Coronary artery (tissue), 2 donors: ENCODE measurements around the gene LAT.
"Not testable (repeated sequence)": the region's sequence is repeated elsewhere in the genome, so short reads cannot be mapped to it uniquely, and the experiment has no call there.

Experiments
- DNase-seq: peaks from one replicate; pipeline ENCODE4 v3.0.0-alpha.2; 2017; ENCODE audit warnings: low spot score
- H3K27ac ChIP-seq, 2 donors: fragments of 200-600 bp; sonication (generic); one replicate each; pipeline ENCODE4 v1.5.1; 2016 to 2019
- H3K4me3 ChIP-seq: fragments of 200-600 bp; sonication (generic); 2 replicates; pipeline ENCODE4 v1.5.1; 2016; ENCODE audit warnings: mild to moderate bottlenecking, moderate library complexity
- CTCF ChIP-seq: fragments of 200-600 bp; sonication (generic); IDR thresholded peaks from one replicate; pipeline ENCODE4 v1.5.1; 2019; ENCODE audit warnings: antibody characterized with exemption

Gene LAT

GRCh38 chr16:28998837-28999236 lies 14.0 kb downstream of the LAT start:
- Histone ChIP-seq H3K4me3 (no peak overlapping the region), H3K27ac (no peak overlapping the region)
- TF ChIP-seq CTCF: no peak
- no peak for DNase-seq

GRCh38 chr16:28999577-28999976 lies 14.7 kb downstream of the LAT start:
- no peak for TF ChIP-seq CTCF
- H3K4me3 ChIP-seq: no peak overlapping the region
- H3K27ac ChIP-seq: no peak overlapping the region
- DNase-seq: no peak

GRCh38 chr16:29000019-29000418 lies 15.2 kb downstream of the LAT start:
- Histone ChIP-seq H3K4me3 (no peak overlapping the region), H3K27ac (no peak overlapping the region)
- no peak for TF ChIP-seq CTCF
- no peak for DNase-seq

GRCh38 chr16:29004496-29005139 lies 19.8 kb downstream of the LAT start:
- DNase-seq, H3K27ac ChIP-seq, H3K4me3 ChIP-seq: not testable (repeated sequence)

- H3K27ac ChIP-seq: no peak overlapping the region
- no peak for TF ChIP-seq CTCF
- no peak for DNase-seq
- no peak overlapping the region for H3K4me3 ChIP-seq
Measured at GRCh38 chr16:29007730-29008593, 23.1 kb downstream of the LAT start.

- Histone ChIP-seq H3K4me3 (no peak overlapping the region), H3K27ac (no peak overlapping the region)
- no peak for TF ChIP-seq CTCF
- DNase-seq: no peak
Measured at GRCh38 chr16:29009050-29009837, 24.4 kb downstream of the LAT start.

GRCh38 chr16:29009838-29010166 lies 24.9 kb downstream of the LAT start:
- TF ChIP-seq CTCF: no peak
- H3K4me3 ChIP-seq: no peak overlapping the region
- no peak for DNase-seq
- H3K27ac ChIP-seq: no peak overlapping the region
